IMR-90 (cell line): ENCODE data around the gene F10. TPM values are rescaled to one million over a fixed set of nuclear protein-coding genes. Genes with fewer than 3 reads are reported as not detected.

ENCODE experiments used
- ATAC-seq: fragments of 200-7000 bp; cut with Tn5 transposase; 2 replicates; pipeline ENCODE4 v1.9.1; 2020; ENCODE audit warnings: low read depth, mild to moderate bottlenecking, moderate library complexity
- BruUV-seq: library from RNA; stranded (reverse); fragments of 400-500 nt; replicated peaks from 2 replicates; lab custom pipeline; 2021; lab: Mats Ljungman, UMichigan
- CTCF ChIA-PET: fragments of 300-600 bp; formaldehyde crosslinking; extraction: SDS; loops from one replicate; lab custom pipeline; 2021; ENCODE audit warnings: antibody characterized with exemption; lab: Yijun Ruan, JAX
- POLR2A ChIA-PET: fragments of 300-600 bp; sonication (Branson Sonifier 250); formaldehyde crosslinking; loops from one replicate; lab custom pipeline; 2022; ENCODE audit warnings: antibody characterized with exemption; ENCODE audit not compliant: unreplicated experiment; lab: Charles Lee
- DNase-seq: peaks from one replicate; pipeline ENCODE4 v3.0.0; 2013
- H2AFZ ChIP-seq: replicated peaks from 2 replicates; pipeline ENCODE3; 2013; ENCODE audit warnings: low read length, mild to moderate bottlenecking; ENCODE audit not compliant: poor library complexity
- H2AK5ac ChIP-seq: 2 replicates; pipeline ENCODE4 v1.6.1; 2013; ENCODE audit warnings: low read depth, low read length, inconsistent platforms
- H2AK9ac ChIP-seq: replicated peaks from 2 replicates; pipeline ENCODE3; 2013; ENCODE audit warnings: mild to moderate bottlenecking, low read depth, low read length, moderate library complexity; ENCODE audit not compliant: poor library complexity
- H2BK120ac ChIP-seq: 2 replicates; pipeline ENCODE4 v1.6.1; 2013; ENCODE audit warnings: low read depth, low read length, inconsistent platforms
- H2BK15ac ChIP-seq: 3 replicates; pipeline ENCODE4 v1.6.1; 2013; ENCODE audit warnings: low read depth, low read length, inconsistent platforms
- H2BK20ac ChIP-seq: 2 replicates; pipeline ENCODE4 v1.6.1; 2013; ENCODE audit warnings: low read depth, mild to moderate bottlenecking, inconsistent platforms, low read length, moderate library complexity
- H2BK5ac ChIP-seq: 2 replicates; pipeline ENCODE4 v1.6.1; 2013; ENCODE audit warnings: mild to moderate bottlenecking, low read depth, low read length, inconsistent platforms; ENCODE audit not compliant: poor library complexity, severe bottlenecking
- H3K14ac ChIP-seq: replicated peaks from 2 replicates; pipeline ENCODE4 v1.6.1; 2013; ENCODE audit warnings: low read depth, low read length, inconsistent platforms
- H3K18ac ChIP-seq: 2 replicates; pipeline ENCODE4 v1.6.1; 2013; ENCODE audit warnings: low read depth, low read length, control low read depth
- H3K23ac ChIP-seq: 2 replicates; pipeline ENCODE4 v1.6.1; 2013; ENCODE audit warnings: low read depth, low read length, inconsistent platforms
- H3K27ac ChIP-seq: 2 replicates; pipeline ENCODE4 v1.5.1; 2013; ENCODE audit warnings: mild to moderate bottlenecking, control low read depth, low read length; ENCODE audit not compliant: insufficient read depth
- H3K27me3 ChIP-seq: 2 replicates; pipeline ENCODE4 v1.6.1; 2013; ENCODE audit warnings: low read length; ENCODE audit not compliant: control insufficient read depth, insufficient read depth
- H3K36me3 ChIP-seq: 2 replicates; pipeline ENCODE4 v1.6.1; 2013; ENCODE audit warnings: low read length, mixed read lengths; ENCODE audit not compliant: control insufficient read depth, insufficient read depth
- H3K4ac ChIP-seq: 2 replicates; pipeline ENCODE4 v1.6.1; 2013; ENCODE audit warnings: low read depth, low read length, inconsistent platforms
- H3K4me1 ChIP-seq: 2 replicates; pipeline ENCODE4 v1.6.1; 2013; ENCODE audit warnings: low read length, mixed read lengths; ENCODE audit not compliant: control insufficient read depth, insufficient read depth
- H3K4me2 ChIP-seq: 2 replicates; pipeline ENCODE4 v1.6.1; 2013; ENCODE audit warnings: low read depth, mild to moderate bottlenecking, control low read depth, low read length, moderate library complexity
- H3K4me3 ChIP-seq: 2 replicates; pipeline ENCODE4 v1.5.1; 2013; ENCODE audit warnings: low read depth, mild to moderate bottlenecking, control low read depth, low read length, moderate library complexity; ENCODE audit not compliant: insufficient read depth
- H3K56ac ChIP-seq: 2 replicates; pipeline ENCODE4 v1.6.1; 2013; ENCODE audit warnings: low read length, inconsistent platforms; ENCODE audit not compliant: insufficient read depth; ENCODE audit errors: extremely low read depth
- H3K79me1 ChIP-seq, 2 experiments: 2 replicates each; pipeline ENCODE4 v1.6.1; 2013; ENCODE audit warnings: low read length in 2 of 2, inconsistent platforms in 1 of 2, low read depth in 1 of 2
- H3K9ac ChIP-seq: 2 replicates; pipeline ENCODE4 v1.6.1; 2013; ENCODE audit warnings: low read depth, low read length, control low read depth
- H3K9me1 ChIP-seq: 2 replicates; pipeline ENCODE4 v1.6.1; 2013; ENCODE audit warnings: low read length, inconsistent platforms; ENCODE audit not compliant: insufficient read depth
- H3K9me3 ChIP-seq: 2 replicates; pipeline ENCODE4 v1.6.1; 2013; ENCODE audit warnings: low read length; ENCODE audit not compliant: control insufficient read depth, insufficient read depth
- H4K20me1 ChIP-seq: 2 replicates; pipeline ENCODE4 v1.6.1; 2013; ENCODE audit warnings: low read length, inconsistent platforms; ENCODE audit not compliant: insufficient read depth
- H4K5ac ChIP-seq: 2 replicates; pipeline ENCODE4 v1.6.1; 2013; ENCODE audit warnings: mild to moderate bottlenecking, low read depth, low read length, control low read depth
- H4K8ac ChIP-seq, 2 experiments: 2 replicates each; pipeline ENCODE4 v1.6.1; 2013; ENCODE audit warnings: low read depth in 2 of 2, low read length in 2 of 2, control low read depth in 1 of 2, inconsistent platforms in 1 of 2
- H4K91ac ChIP-seq: 2 replicates; pipeline ENCODE4 v1.6.1; 2013; ENCODE audit warnings: low read depth, low read length, inconsistent platforms; ENCODE audit not compliant: insufficient read depth
- BHLHE40 ChIP-seq: fragments of 150-350 bp; IDR thresholded peaks from 2 replicates; pipeline ENCODE4 v1.6.1; 2016; ENCODE audit warnings: mild to moderate bottlenecking, low read depth, low read length
- CEBPB ChIP-seq: IDR thresholded peaks from 2 replicates; pipeline ENCODE4 v1.6.1; 2012; ENCODE audit warnings: low read depth, low read length, improper control_type of control experiment
- CHD1 ChIP-seq: IDR thresholded peaks from 2 replicates; pipeline ENCODE4 v1.6.1; 2012; ENCODE audit warnings: low read depth, low read length, improper control_type of control experiment
- CTCF ChIP-seq: conservative IDR thresholded peaks from 2 replicates; pipeline ENCODE4 v1.5.1; 2012; ENCODE audit warnings: mild to moderate bottlenecking, low read depth, low read length, improper control_type of control experiment
- ELK1 ChIP-seq: fragments of 150-350 bp; IDR thresholded peaks from 2 replicates; pipeline ENCODE4 v1.6.1; 2016; ENCODE audit warnings: low read depth, mild to moderate bottlenecking, low read length, moderate library complexity, borderline replicate concordance
- FOS ChIP-seq: fragments of 150-350 bp; IDR thresholded peaks from 2 replicates; pipeline ENCODE4 v1.6.1; 2016; ENCODE audit warnings: low read depth, low read length
- MAFK ChIP-seq: IDR thresholded peaks from 2 replicates; pipeline ENCODE4 v1.6.1; 2012; ENCODE audit warnings: low read depth, low read length, improper control_type of control experiment
- MAZ ChIP-seq: IDR thresholded peaks from 2 replicates; pipeline ENCODE4 v1.6.1; 2012; ENCODE audit warnings: low read depth, mild to moderate bottlenecking, low read length, improper control_type of control experiment, moderate library complexity, borderline replicate concordance
- MXI1 ChIP-seq: IDR thresholded peaks from 2 replicates; pipeline ENCODE4 v1.6.1; 2012; ENCODE audit warnings: low read depth, mild to moderate bottlenecking, low read length, moderate library complexity, borderline replicate concordance
- NFE2L2 ChIP-seq: fragments of 150-350 bp; IDR thresholded peaks from 2 replicates; pipeline ENCODE4 v1.6.1; 2016; ENCODE audit warnings: low read depth, mild to moderate bottlenecking, low read length
- POLR2A ChIP-seq: IDR thresholded peaks from 2 replicates; pipeline ENCODE4 v1.6.1; 2012; ENCODE audit warnings: mild to moderate bottlenecking, low read depth, low read length
- RAD21 ChIP-seq: IDR thresholded peaks from 2 replicates; pipeline ENCODE4 v1.6.1; 2012; ENCODE audit warnings: low read length, improper control_type of control experiment
- RCOR1 ChIP-seq: IDR thresholded peaks from 2 replicates; pipeline ENCODE4 v1.6.1; 2012; ENCODE audit warnings: mild to moderate bottlenecking, low read length, improper control_type of control experiment; ENCODE audit not compliant: insufficient replicate concordance
- RFX5 ChIP-seq: IDR thresholded peaks from 2 replicates; pipeline ENCODE4 v1.8.0; 2012; ENCODE audit warnings: low read depth, mild to moderate bottlenecking, low read length, moderate library complexity
- SMC3 ChIP-seq: fragments of 150-350 bp; IDR thresholded peaks from 2 replicates; pipeline ENCODE4 v1.6.1; 2016; ENCODE audit warnings: low read depth, mild to moderate bottlenecking, antibody characterized with exemption, low read length, moderate library complexity
- USF2 ChIP-seq: fragments of 150-350 bp; IDR thresholded peaks from 2 replicates; pipeline ENCODE4 v1.6.1; 2017; ENCODE audit warnings: mild to moderate bottlenecking, antibody characterized with exemption, low read length, low read depth
- WGBS, 2 experiments: methylation state at CpG; one replicate each; pipeline versions ENCODE4 v1.1.5 to v1.1.7; 2013; ENCODE audit warnings: missing lambda C conversion rate in 2 of 2; ENCODE audit not compliant: insufficient read length in 1 of 2; ENCODE audit errors: extremely low coverage in 2 of 2; 5-methylcytosine and 5-hydroxymethylcytosine counted together
- dilution Hi-C: fragments of 300-500 bp; cut with HindIII; formaldehyde crosslinking; loops from one replicate; pipeline ENCODE4 v1.14.3; 2018; ENCODE audit warnings: low sequenced_read_pairs; ENCODE audit not compliant: unreplicated experiment
- in situ Hi-C: fragments of 300-500 bp; cut with MboI; formaldehyde crosslinking; loops from 3 replicates; pipeline ENCODE4 v1.14.3; 2019; ENCODE audit warnings: low sequenced_read_pairs, inconsistent platforms, mixed read lengths
- intact Hi-C: fragments of 100-400 bp; cut with micrococcal nuclease; formaldehyde crosslinking; loops from 2 replicates; pipeline ENCODE4 v1.10.0; 2022
- polyA plus RNA-seq, 3 experiments: library from polyadenylated mRNA; depleted of rRNA; stranded (reverse); fragments of >200 nt; gene quantifications; 2 replicates each; pipeline ENCODE4 v1.2.3, GENCODE V29; 2012; ENCODE audit warnings: low replicate concordance in 1 of 3
- total RNA-seq: library from RNA; depleted of rRNA; stranded (reverse); fragments of >200 nt; gene quantifications from 2 replicates; pipeline ENCODE4 v1.2.3, GENCODE V29; 2012

F10 gene
- total and polyA plus RNA-seq, 2 of the 4 experiments (the other 2 are of a cell fraction): 9.1 to 19.5 TPM

- no peak overlapping the region for H3K23ac ChIP-seq
- POLR2A ChIA-PET: no interaction called here
- no peak overlapping the region for H3K14ac ChIP-seq
- no peaks in the 10 kb centered on the region for H3K27me3 ChIP-seq
- intact Hi-C loops (no loop called here), in situ Hi-C loops (no loop called here), dilution Hi-C loops (no loop called here)
- no peaks in the 10 kb centered on the region for H4K20me1 ChIP-seq
- H3K9me1 ChIP-seq: peaks cover 11% of the 10 kb centered on the region
- peaks cover 0 to 14% of the 10 kb centered on the region in 2 experiments; a peak in 2 of 4 replicates for H3K79me1 ChIP-seq
- no peak overlapping the region for H3K4ac ChIP-seq
- H3K27ac ChIP-seq: no peak overlapping the region
- no peak overlapping the region for H3K56ac ChIP-seq
- no peak overlapping the region for H4K5ac ChIP-seq
- no peak overlapping the region for H3K4me3 ChIP-seq
- no peak overlapping the region for H4K91ac ChIP-seq
- 0 out of 2 replicates have a peak, but pooled peaks cover 2% of the 10 kb centered on the region for H3K9me3 ChIP-seq
- 77% methylated on average over 3 of the region's 7 CpGs; no CpG with 5 or more reads in 1 of the 2 experiments for WGBS, 2 experiments
- H2AK5ac ChIP-seq: no peak overlapping the region
- H3K18ac ChIP-seq: no peak overlapping the region
- H4K8ac ChIP-seq: no peak overlapping the region
- peaks cover 28% of the 10 kb centered on the region for H3K36me3 ChIP-seq
- H2BK15ac ChIP-seq: no peak overlapping the region
- ATAC-seq (no peak), DNase-seq (no peak)
- no TSS peak for BruUV-seq
- TF ChIP-seq CTCF (no peak), POLR2A (no peak), RCOR1 (no peak), RAD21 (no peak), MXI1 (no peak), MAZ (no peak), SMC3 (no peak), MAFK (no peak), CHD1 (no peak), RFX5 (no peak), USF2 (no peak), FOS (no peak), NFE2L2 (no peak), ELK1 (no peak), BHLHE40 (no peak), CEBPB (no peak)
- no peak overlapping the region for H3K4me2 ChIP-seq
- no peak overlapping the region for H2BK20ac ChIP-seq
- H3K4me1 ChIP-seq: peaks cover 14% of the 10 kb centered on the region
- no peak overlapping the region for H3K9ac ChIP-seq
- H2BK5ac ChIP-seq: no peak overlapping the region
- no peak overlapping the region for H2BK120ac ChIP-seq
- peak overlapping the region; percentile 9 for H2AK9ac ChIP-seq
- CTCF ChIA-PET: no interaction called here
- no peak overlapping the region for H2AFZ ChIP-seq
Measured at GRCh38 chr13:113168211-113168610, 45.6 kb downstream of the F10 start.
